HG02763 (cell line): ENCODE results near the gene NAA80.
"Not testable (repeated sequence)": the region's sequence is repeated elsewhere in the genome, so short reads cannot be mapped to it uniquely, and the experiment has no call there.

Source experiments
- ATAC-seq: cut with Tn5 transposase; IDR thresholded peaks from one replicate; pipeline ENCODE4 v1.9.1; 2021; ENCODE audit warnings: mild to moderate bottlenecking, moderate library complexity; ENCODE audit not compliant: unreplicated experiment

NAA80 gene

DNA sequence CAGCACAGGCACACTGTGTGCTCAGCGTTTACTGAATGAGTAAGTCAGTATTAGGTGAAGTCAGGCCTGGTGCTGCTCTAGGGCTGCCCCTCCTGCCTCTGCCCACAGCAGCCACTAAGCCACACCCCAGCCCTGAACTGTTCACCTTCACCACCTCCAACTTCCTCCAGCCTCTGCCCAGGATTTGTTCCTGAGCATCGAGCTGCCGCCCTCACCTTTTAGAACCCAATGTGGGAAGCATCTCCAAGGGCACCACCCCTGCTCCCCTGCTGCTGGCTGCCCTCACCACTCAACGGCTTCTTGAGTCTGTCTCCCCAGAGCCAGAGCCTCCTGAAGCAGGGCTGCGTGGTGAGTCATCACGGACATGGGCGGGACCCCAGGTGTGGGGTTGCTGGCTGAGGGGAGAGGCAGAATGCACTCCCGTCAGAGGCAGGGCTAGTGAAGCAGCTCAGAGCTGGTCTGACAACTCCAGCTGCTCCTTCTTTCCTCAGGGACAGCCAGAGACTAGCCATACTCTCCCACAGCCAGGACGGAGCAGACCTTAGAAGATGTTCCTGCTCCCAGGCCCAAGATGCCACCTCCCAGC lies 17.5 kb upstream of the NAA80 start:
- ATAC-seq: no peak

DNA sequence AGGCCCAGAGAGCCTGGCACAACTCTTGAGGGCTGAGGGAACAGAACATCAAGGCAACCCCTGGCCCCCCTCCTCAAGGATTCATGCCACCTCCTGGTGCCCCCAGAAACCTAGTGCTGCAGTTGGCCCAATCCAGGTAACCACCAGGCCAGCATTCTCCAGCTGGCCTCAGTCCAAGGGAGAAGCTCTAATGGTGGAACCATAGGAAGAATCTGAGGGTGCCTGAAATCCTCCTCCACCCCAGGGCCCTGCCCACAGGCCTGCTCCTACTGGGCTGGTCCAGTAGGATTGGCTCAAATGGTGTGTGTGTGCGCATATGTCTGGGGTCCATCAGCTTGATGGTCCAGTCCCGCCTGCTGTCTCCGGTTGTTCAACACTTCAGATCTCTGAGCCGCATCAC lies 15.6 kb upstream of the NAA80 start:
- ATAC-seq: no peak

DNA sequence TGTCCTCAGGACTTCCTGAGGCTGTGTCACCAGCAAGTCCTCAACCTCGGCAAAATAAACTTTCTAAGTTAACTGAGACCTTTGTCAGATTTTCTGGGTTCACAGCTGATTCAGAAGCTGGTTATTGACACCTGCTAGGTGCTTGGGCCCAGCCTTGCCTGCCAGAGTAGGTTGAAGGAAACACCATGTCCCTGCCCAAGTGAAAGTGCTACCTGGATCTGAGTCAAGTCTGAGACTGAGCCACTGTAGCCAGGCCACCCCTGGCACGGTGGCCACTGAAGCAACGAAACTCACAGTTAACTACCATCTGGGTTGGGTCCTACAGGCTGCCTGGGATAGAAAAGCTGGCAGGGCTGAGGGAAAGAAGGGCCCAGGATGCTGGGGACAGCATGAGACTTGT lies 15.1 kb upstream of the NAA80 start:
- no peak for ATAC-seq

DNA sequence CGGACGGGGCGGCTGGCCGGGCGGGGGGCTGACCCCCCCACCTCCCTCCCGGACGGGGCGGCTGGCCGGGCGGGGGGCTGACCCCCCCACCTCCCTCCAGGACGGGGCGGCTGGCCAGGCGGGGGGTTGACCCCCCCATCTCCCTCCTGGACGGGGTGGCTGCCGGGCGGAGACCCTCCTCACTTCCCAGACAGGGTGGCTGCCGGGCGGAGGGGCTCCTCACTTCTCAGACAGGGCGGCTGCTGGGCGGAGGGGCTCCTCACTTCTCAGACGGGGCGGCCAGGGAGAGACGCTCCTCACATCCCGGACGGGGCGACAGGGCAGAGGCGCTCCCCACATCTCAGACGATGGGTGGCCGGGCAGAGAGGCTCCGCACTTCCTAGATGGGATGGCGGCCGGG lies 12.8 kb upstream of the NAA80 start:
- not testable (repeated sequence) for ATAC-seq

DNA sequence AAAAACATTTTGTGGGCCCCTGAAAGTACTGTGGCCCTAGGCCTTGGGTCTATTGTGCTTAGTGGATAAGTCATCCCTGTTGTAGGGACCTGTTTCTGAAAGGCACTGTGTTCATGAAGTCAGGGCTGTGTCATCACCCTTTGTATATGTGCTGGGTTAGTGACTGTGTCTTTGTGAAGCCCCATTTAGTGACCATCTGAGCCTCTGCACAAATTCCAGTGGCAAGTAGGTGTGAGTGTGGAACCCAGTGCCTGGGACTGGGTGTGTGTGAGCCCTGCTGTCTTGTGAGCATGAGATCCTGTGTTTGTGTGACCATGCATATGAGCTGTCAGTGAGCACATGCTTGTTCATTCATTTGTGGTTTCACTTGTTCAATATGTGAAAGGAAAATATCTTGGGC lies 5.4 kb upstream of the NAA80 start:
- ATAC-seq: no peak

DNA sequence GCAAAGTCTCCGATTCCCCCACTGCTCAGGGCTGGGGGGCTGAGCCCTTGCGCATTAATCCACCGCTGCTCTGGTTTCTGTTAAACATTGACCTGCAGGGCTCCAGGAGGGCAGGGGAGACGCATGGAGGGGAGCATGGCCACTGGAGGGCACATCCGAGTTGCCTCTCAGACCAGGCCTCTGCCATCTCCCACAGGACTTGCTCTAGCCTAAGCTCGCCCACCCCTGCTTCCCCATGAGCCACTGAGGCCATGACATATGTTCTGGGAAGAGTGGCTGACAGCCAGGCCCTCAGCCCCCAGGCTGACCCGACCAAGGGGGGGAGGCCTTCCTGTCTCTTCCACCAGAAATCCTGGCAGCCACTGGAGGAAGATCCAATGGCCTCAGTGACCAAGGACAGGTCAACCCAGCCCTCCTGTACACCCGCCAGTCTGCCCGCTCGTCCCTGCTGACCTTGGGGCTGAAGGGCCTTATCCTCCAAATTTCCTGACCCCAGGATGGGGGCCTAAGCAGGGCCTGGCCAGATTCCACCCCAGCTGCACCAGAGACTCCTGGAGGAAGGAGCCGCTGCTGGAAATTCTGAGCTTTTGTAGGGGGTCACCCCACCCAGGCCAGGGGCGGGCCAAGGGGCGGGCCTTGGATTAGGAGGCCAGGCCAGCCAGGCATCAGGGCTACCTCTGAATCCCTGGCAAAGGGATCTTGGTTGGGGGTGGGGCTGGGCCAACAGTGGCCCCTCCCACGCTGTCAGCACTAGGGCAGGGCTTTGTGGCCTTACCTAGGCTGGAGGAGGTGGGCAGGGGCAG lies 4.0 kb upstream of the NAA80 start, which contains the start of gene HYAL1:
HYAL1 (minus strand) TSS at position 562 of the 803 bp plus-strand sequence. CDS start 618 bp downstream, outside the sequence.
- ATAC-seq: no peak

- no peak for ATAC-seq
Observed at GRCh38 chr3:50302095-50303012, 3.1 kb upstream of the NAA80 start.

- ATAC-seq: no peak
Observed at GRCh38 chr3:50300681-50301254, 1.6 kb upstream of the NAA80 start.

GRCh38 chr3:50299929-50300680 lies 900 bp upstream of the NAA80 start:
- no peak for ATAC-seq

DNA sequence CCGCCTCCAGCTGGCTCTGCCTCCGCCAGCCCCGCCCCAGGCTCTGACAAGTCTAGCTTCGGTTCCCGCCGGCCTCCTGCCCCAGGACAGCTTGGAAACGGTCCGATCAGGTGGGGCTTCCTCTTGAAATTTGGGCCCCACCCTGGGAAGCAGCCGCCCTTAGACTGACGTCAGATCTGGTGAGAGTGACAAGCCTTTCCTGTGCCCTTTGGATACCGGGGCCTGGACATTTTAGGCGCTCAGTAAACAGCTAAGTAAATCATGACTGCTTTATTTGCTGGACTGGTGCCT lies 378 bp upstream of the NAA80 start:
- no peak for ATAC-seq

- no peak for ATAC-seq
Observed at GRCh38 chr3:50297896-50298725, 1.1 kb downstream of the NAA80 start.

DNA sequence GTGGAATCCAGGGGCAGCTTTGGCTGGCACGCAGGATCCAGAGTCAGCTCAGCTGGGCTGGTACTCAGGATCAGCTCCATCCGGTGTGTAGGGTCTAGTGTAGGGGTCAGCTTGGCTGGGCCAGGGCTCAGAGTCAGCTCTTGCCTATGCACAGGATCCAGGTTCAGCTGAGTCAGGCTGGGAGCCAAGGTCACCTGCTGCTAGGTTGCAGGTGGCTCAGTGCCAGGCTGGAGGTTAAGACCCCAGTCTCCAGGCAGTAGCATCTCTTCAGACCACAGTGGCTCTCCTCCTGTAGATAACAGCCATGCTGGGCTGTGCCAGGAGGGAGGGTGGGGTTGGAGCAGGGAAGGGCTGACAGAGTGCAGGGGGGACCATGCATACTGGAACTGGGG lies 1.8 kb downstream of the NAA80 start:
- ATAC-seq: no peak

DNA sequence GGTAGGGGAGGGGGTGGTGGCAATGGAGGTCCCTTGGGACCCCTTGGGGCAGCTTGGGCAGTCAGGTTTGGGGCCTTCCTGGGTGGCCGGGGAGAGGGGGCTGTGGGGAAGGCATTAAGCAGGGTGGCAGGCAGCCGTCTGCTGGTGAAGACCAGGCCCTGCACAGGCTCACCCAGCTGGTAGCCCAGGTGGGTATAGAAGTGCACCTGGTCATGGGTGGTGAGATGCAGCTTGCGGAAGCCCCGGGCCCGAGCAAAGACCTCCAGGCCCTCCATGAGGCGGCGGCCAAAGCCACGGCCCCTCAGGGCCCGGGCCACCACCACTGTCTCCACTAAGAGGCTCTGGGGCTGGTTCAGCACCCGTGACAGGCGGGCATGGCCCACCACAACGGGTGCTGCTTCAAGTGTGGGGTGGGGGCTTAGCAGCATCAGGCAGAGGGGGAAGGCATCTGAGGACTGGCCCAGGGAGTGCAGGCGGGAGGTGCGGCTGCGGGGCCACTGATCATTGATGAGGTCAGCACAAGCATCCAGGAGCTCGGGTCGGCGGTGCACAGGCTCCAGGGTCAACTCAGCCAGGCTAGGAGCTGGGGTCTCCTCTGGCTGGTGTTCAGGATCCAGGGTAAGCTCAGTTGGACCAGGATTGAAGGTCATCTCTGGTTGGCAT lies 2.4 kb downstream of the NAA80 start:
- no peak for ATAC-seq

- ATAC-seq: no peak
Observed at GRCh38 chr3:50295553-50296431, 3.4 kb downstream of the NAA80 start.

GRCh38 chr3:50294492-50295403 lies 4.5 kb downstream of the NAA80 start:
- no peak for ATAC-seq

DNA sequence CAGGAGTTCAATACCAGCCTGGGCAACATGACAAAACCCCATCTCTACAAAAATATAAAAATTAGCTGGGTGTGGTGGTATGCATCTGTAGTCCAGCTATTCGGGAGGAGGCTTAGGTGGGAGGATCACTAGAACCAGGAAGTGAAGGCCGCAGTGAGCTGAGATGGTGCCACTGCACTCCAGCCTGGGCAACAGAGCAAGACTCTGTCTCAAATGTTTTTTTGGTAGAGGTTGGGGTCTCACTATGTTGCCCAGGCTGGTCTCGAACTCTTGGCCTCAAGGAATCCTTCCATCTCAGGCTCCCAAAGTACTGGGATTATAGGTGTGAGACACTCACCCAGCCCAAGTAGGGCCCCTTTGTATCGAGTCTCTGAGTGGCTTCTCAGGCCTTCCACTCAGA lies 5.1 kb downstream of the NAA80 start:
- no peak for ATAC-seq

DNA sequence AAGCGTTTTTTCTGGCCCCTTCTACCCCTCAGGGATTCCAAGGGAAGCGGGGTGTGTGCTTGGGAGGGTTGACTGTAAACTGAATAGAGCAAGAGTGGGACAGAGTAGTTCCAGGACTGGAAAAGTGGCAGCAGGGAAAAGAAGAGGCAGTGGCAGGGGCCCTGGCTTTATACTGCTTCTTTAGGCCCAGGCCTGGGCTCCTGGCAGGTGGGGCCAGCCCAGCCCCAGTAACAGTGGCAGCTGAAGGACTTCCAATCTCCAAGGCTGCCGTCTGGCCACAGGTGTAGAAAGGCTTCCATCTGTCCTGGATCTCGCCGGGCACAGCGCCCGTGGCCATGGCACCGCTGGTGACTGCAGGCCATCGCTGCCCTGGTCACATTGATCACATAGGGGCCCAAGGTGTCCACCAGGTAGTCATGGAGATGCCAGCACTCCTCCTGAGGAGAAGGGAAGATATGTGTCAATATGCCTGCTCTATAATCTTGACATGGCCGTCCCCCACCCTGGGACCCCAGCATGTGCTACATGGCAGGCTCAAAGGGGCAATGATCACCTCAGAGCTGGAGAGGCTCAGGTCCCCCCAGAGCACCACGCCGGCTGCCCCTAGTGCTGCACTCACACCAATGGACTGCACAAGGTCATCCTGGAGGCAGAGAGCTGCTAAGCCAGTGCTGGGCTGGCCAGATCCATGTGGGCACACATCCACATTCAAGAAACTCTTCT lies 6.0 kb downstream of the NAA80 start:
- no peak for ATAC-seq
